Aorta (tissue), 5 donors: ENCODE results near the gene FBRSL1. TPM values are rescaled to one million over a fixed set of nuclear protein-coding genes. Genes with fewer than 3 reads are reported as not detected.

ENCODE experiments used
- ATAC-seq: fragments of 200-7000 bp; cut with Tn5 transposase; one replicate; pipeline ENCODE4 v1.9.1; 2022; ENCODE audit warnings: moderate library complexity; ENCODE audit not compliant: low FRiP score
- DNase-seq, 2 donors: peaks; one replicate each; pipeline ENCODE4 v3.0.0-alpha.2; 2020
- H3K27ac ChIP-seq, 2 donors: one replicate each; pipeline ENCODE4 v1.5.1; 2013; ENCODE audit warnings: low read length in 2 of 2, mild to moderate bottlenecking in 2 of 2, moderate library complexity in 2 of 2, control low read depth in 1 of 2, inconsistent platforms in 1 of 2, low read depth in 1 of 2
- H3K27me3 ChIP-seq, 2 donors: one replicate each; pipeline ENCODE4 v1.6.1; 2013; ENCODE audit warnings: control low read depth in 1 of 2, low read length in 1 of 2, mild to moderate bottlenecking in 1 of 2, moderate library complexity in 1 of 2; ENCODE audit not compliant: insufficient read depth in 2 of 2, control insufficient read depth in 1 of 2
- H3K36me3 ChIP-seq, 2 donors: one replicate each; pipeline ENCODE4 v1.6.1; 2013; ENCODE audit warnings: control low read depth in 1 of 2, low read length in 1 of 2, mild to moderate bottlenecking in 1 of 2; ENCODE audit not compliant: insufficient read depth in 2 of 2, control insufficient read depth in 1 of 2
- H3K4me1 ChIP-seq, 2 donors: one replicate each; pipeline ENCODE4 v1.6.1; 2013; ENCODE audit warnings: low read length in 2 of 2, control low read depth in 1 of 2, mild to moderate bottlenecking in 1 of 2, moderate library complexity in 1 of 2; ENCODE audit not compliant: insufficient read depth in 2 of 2, control insufficient read depth in 1 of 2
- H3K4me3 ChIP-seq, 2 donors: one replicate each; pipeline ENCODE4 v1.5.1; 2013; ENCODE audit warnings: low read length in 2 of 2, control low read depth in 1 of 2, mild to moderate bottlenecking in 1 of 2
- H3K9me3 ChIP-seq: one replicate; pipeline ENCODE4 v1.6.1; 2013; ENCODE audit warnings: mild to moderate bottlenecking, low read length; ENCODE audit not compliant: control insufficient read depth
- WGBS, 2 donors: extraction: QIAGEN DNeasy Blood & Tissue Kit; methylation state at CpG; one replicate each; pipeline ENCODE4 v1.1.7; 2013; 5-methylcytosine and 5-hydroxymethylcytosine counted together
- intact Hi-C, 2 donors: fragments of 100-400 bp; cut with DNase I; formaldehyde crosslinking; loops; one replicate each; pipeline versions ENCODE4 v1.14.2 to v1.15.0; 2022
- polyA plus RNA-seq, 2 donors: library from polyadenylated mRNA; stranded (reverse); fragments of 200-250 nt; gene quantifications; one replicate each; pipeline ENCODE4 v1.2.3, GENCODE V29; 2013
- total RNA-seq, 2 donors: library from RNA; stranded (reverse); fragmentation: NEBNext Ultra II Directional; extraction: Animal tissue kit (Norgen Biotek cat#: 25700); gene quantifications; one replicate each; pipeline ENCODE4 v1.2.1, GENCODE V29; 2021
- donor health status: healthy with polysubstance abuse.
- donor health status: Bipolar disorder and iron deficiency.
- donor health status: DM: no; HTN: no; CAD: no.
- donor health status: DM: no; HTN: no; CAD: no.
- donor health status: DM: yes; HTN: yes; CAD: no.

The FBRSL1 gene
- total and polyA plus RNA-seq, 4 donors, result 6.4 to 51.0 (median 37.0) TPM

- intact Hi-C loops, result loop anchor here in 1 of 2 donors (10.0 kb wide), 1 partner anchor 100 kb away; no protein-coding TSS in a partner anchor
- ATAC-seq, result no peak
- H3K4me1 ChIP-seq, result peaks cover 0 to 2% of the 10 kb centered on the region in 2 donors
- H3K27me3 ChIP-seq, result no peaks in the 10 kb centered on the region
- no peaks in the 10 kb centered on the region for H3K9me3 ChIP-seq
- no peaks in the 10 kb centered on the region for H3K36me3 ChIP-seq
- no peak for DNase-seq
- WGBS, 2 donors, result 73 to 75% methylated on average over 9 of the region's 9 CpGs
- H3K4me3 ChIP-seq, result no peak overlapping the region
- no peak overlapping the region for H3K27ac ChIP-seq
Measured at GRCh38 chr12:132495165-132495544, 5.2 kb downstream of the FBRSL1 start.

GRCh38 chr12:132495629-132496357 is 5.8 kb downstream of the FBRSL1 start:
- no peaks in the 10 kb centered on the region for H3K9me3 ChIP-seq
- H3K27me3 ChIP-seq, result no peaks in the 10 kb centered on the region
- WGBS, 2 donors, result 77 to 82% methylated on average over 31 of the region's 31 CpGs
- peaks cover 0 to 2% of the 10 kb centered on the region in 2 donors for H3K4me1 ChIP-seq
- intact Hi-C loops, result loop anchor here in 1 of 2 donors (10.0 kb wide), 1 partner anchor 99 kb away; no protein-coding TSS in a partner anchor
- no peak overlapping the region for H3K27ac ChIP-seq
- ATAC-seq (no peak), DNase-seq (no peak)
- H3K36me3 ChIP-seq, result no peaks in the 10 kb centered on the region
- no peak overlapping the region for H3K4me3 ChIP-seq

GRCh38 chr12:132496358-132496669 is 6.4 kb downstream of the FBRSL1 start:
- WGBS, 2 donors, result 81 to 87% methylated on average over 10 of the region's 10 CpGs
- Histone ChIP-seq H3K4me1 (peaks cover 0 to 2% of the 10 kb centered on the region in 2 donors), H3K27me3 (no peaks in the 10 kb centered on the region), H3K27ac (no peak overlapping the region), H3K4me3 (no peak overlapping the region), H3K9me3 (no peaks in the 10 kb centered on the region), H3K36me3 (no peaks in the 10 kb centered on the region)
- DNase-seq (no peak), ATAC-seq (no peak)
- intact Hi-C loops, result loop anchor here in 1 of 2 donors (10.0 kb wide), 1 partner anchor 98 kb away; no protein-coding TSS in a partner anchor

- WGBS, 2 donors, result 93 to 94% methylated on average over 27 of the region's 27 CpGs
- intact Hi-C loops, result loop anchor here in 1 of 2 donors (10.0 kb wide), 1 partner anchor 98 kb away; no protein-coding TSS in a partner anchor
- DNase-seq (no peak), ATAC-seq (no peak)
- H3K4me3 ChIP-seq, result no peak overlapping the region
- no peaks in the 10 kb centered on the region for H3K9me3 ChIP-seq
- H3K4me1 ChIP-seq, result no peaks in the 10 kb centered on the region
- H3K36me3 ChIP-seq, result no peaks in the 10 kb centered on the region
- H3K27ac ChIP-seq, result no peak overlapping the region
- H3K27me3 ChIP-seq, result no peaks in the 10 kb centered on the region
Measured at GRCh38 chr12:132496710-132497109, 6.8 kb downstream of the FBRSL1 start.

GRCh38 chr12:132497514-132498405 is 7.8 kb downstream of the FBRSL1 start:
- Histone ChIP-seq H3K36me3 (no peaks in the 10 kb centered on the region), H3K4me3 (no peak overlapping the region), H3K4me1 (no peaks in the 10 kb centered on the region), H3K9me3 (no peaks in the 10 kb centered on the region), H3K27me3 (no peaks in the 10 kb centered on the region), H3K27ac (no peak overlapping the region)
- intact Hi-C loops, result loop anchor here in 1 of 2 donors (10.0 kb wide), 1 partner anchor 97 kb away; no protein-coding TSS in a partner anchor
- DNase-seq, result no peak
- 84 to 85% methylated on average over 26 to 27 of the region's 28 CpGs for WGBS, 2 donors
- ATAC-seq, result no peak

GRCh38 chr12:132498931-132499330 is 9.0 kb downstream of the FBRSL1 start:
- DNase-seq (no peak), ATAC-seq (no peak)
- H3K9me3 ChIP-seq, result no peaks in the 10 kb centered on the region
- no peak overlapping the region for H3K4me3 ChIP-seq
- no peak overlapping the region for H3K27ac ChIP-seq
- WGBS, 2 donors, result 88 to 89% methylated on average over 12 of the region's 12 CpGs
- intact Hi-C loops, result loop anchor here in 1 of 2 donors (10.0 kb wide), 1 partner anchor 96 kb away; no protein-coding TSS in a partner anchor
- no peaks in the 10 kb centered on the region for H3K4me1 ChIP-seq
- no peaks in the 10 kb centered on the region for H3K36me3 ChIP-seq
- no peaks in the 10 kb centered on the region for H3K27me3 ChIP-seq

GRCh38 chr12:132500142-132500855 is 10.3 kb downstream of the FBRSL1 start:
- no peaks in the 10 kb centered on the region for H3K9me3 ChIP-seq
- 82 to 83% methylated on average over 19 of the region's 19 CpGs for WGBS, 2 donors
- H3K4me3 ChIP-seq, result no peak overlapping the region
- no peaks in the 10 kb centered on the region for H3K27me3 ChIP-seq
- H3K4me1 ChIP-seq, result no peaks in the 10 kb centered on the region
- no peaks in the 10 kb centered on the region for H3K36me3 ChIP-seq
- no peak overlapping the region for H3K27ac ChIP-seq
- no peak for ATAC-seq
- DNase-seq, result no peak
- intact Hi-C loops, result no loop called here

- Histone ChIP-seq H3K36me3 (no peaks in the 10 kb centered on the region), H3K4me3 (no peak overlapping the region), H3K9me3 (no peaks in the 10 kb centered on the region), H3K27ac (no peak overlapping the region), H3K4me1 (no peaks in the 10 kb centered on the region), H3K27me3 (no peaks in the 10 kb centered on the region)
- no peak for DNase-seq
- WGBS, 2 donors, result 84 to 89% methylated on average over 7 to 9 of the region's 9 CpGs
- intact Hi-C loops, result no loop called here
- no peak for ATAC-seq
Measured at GRCh38 chr12:132500856-132501180, 10.9 kb downstream of the FBRSL1 start.
